GM21717 (cell line): ENCODE results near the gene HDAC4.

Source experiments
- ATAC-seq: cut with Tn5 transposase; IDR thresholded peaks from one replicate; pipeline ENCODE4 v1.9.1; 2021; ENCODE audit warnings: mild to moderate bottlenecking, moderate library complexity; ENCODE audit not compliant: unreplicated experiment

HDAC4 gene

DNA sequence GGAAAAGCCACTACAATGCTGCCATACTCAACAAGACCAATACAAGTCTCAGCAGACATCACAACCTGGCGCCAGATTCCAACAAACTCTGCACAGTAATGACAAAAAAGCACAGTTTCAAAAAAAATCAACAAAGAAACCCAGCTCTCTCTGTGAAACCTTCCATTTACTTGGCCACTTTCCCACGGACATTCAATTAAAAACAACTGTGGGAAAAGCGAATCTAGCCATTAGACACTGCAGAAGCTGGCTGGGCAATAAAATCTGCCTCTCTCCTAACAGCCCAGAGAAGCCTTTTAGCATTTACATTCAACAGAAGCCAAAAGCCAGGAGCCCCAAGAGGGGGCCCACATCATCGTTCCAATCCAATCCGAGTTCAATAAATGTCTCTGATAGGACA is 128.9 kb downstream of the HDAC4 start:
- no peak for ATAC-seq

DNA sequence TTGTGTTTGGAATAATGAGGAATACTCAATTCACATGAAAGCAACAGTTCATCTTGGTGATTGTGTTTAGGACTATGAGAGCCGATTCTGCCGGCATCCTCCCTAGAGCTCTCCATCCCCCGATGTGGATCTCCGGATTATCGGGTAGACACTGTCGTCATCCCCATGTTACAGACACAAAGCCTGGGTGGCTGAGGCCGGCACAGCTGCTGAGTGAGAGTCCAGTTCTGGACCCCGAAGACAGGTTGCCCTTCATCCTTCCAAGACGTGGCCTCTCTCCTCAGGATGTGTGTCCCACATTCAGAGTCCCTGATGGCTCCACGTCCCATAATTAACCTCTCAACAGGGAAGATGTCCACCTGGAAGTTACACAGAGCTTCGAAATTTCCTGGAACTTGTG is 129.3 kb downstream of the HDAC4 start:
- no peak for ATAC-seq

DNA sequence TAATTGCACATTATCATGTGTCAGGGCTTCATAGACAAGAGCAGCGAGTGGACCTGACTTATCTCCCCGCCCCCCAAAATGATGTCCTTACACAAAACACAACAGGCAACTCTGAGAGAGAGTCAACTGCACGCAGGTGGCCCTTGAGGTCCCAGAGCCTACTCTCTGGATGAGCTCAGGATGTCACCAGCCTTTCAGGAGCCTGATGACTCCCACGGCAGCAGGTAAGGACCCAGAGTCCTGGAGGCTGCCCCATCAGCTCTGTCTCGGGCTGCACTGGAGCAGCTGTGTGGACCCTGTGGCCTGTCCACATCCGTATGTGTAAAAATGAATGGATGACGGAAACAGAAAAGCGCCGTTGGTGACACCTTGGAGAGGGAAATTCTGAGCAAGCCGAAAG is 130.9 kb downstream of the HDAC4 start:
- no peak for ATAC-seq

DNA sequence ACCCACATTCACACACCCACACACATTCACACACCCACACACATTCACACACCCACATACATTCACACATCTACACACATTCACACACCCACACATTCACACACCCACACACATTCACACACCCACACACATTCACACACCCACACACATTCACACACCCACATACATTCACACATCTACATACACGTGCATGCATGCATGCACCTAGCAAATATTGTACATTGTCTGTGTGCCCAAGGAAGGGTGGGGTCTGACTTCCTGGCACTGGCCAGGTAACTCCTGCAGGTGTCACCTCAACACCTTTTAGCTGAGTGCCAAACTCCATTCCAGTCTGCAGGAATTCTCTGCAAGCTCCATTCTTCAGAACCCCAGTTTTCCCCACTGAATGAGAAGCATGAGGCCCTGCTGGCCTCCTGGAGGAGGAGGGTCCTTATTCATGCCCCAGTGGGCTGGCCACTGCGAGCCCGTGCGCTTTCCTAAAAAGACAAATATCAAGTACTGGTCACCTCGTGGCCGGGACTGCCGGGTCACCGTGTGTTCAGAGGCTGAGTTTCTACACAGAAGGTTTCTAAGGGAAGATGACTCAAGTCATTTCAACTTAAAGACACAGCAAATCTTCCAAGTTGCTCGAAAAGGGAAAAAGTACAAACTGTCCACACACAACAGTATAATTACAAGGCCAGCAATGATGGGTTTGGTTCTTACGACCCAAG is 131.5 kb downstream of the HDAC4 start:
- ATAC-seq = no peak

DNA sequence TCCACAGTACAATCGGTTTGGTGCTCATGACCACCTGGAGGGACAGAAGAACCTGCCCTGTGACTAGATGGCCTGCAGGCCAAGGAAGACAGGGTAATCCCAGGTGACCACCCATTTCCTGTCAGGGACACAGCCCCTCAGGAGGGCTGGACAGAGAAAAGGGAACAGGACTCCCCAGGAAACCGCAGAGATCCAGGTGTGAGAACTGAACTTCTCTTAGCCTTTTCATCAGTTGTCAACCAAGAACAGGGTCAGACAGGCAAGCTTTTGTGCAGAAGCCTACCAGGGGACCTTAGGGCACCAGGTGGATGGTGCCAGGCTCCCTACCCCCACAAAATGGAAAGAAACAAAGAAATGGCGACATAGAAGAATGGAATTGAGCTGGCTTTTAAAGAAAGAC is 132.3 kb downstream of the HDAC4 start:
- ATAC-seq = no peak

DNA sequence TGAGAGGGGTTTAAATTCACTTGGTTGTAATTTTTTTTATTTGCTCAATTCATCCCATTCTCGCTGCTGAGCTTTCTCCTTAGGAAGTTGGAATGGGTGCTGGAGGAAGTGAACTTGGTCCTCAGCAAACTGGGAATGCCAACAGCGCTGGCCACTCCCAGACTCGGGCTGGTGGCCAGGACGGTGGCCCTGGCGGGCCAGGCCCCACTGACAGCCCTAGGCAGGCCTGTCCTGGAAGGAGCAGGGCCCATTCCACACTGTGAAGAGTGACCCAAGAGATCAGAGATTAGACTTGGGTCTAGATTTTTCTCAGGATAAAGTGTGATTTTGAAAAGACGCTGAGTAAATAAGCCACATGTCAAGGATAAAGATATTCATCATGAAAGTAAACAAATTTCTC is 132.7 kb downstream of the HDAC4 start:
- no peak for ATAC-seq

DNA sequence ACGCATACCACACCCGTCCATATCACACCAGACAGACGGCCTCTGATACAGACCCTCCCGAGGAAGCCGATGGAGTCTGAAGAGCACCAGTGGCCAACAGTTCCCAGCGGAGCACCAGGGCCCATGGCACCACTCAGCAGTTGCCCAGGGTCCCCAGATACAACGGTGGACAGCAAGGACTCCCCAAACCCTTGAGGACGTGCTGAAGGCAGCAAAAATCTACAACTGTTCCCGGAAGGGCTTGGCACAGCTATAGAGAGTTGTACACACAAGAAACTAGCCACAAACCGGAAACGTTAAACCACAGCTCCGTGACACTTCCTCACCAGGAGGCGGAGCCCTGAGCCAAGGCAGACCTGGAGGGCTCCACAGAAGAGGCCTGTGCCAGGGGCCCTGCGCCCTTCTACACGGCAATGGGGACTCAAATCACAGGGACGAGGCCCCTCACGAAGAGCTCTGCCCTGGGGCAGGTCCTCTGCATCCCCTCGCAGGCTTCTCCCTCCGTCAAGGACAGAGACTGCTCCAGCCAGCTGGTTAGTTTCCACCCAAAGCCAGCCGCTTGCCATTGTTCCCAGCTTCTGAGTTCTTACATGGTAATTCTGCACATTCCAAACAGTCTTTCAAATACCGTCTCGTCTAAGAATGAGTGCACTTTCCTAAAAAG is 133.4 kb downstream of the HDAC4 start:
- ATAC-seq = peak; percentile 88

DNA sequence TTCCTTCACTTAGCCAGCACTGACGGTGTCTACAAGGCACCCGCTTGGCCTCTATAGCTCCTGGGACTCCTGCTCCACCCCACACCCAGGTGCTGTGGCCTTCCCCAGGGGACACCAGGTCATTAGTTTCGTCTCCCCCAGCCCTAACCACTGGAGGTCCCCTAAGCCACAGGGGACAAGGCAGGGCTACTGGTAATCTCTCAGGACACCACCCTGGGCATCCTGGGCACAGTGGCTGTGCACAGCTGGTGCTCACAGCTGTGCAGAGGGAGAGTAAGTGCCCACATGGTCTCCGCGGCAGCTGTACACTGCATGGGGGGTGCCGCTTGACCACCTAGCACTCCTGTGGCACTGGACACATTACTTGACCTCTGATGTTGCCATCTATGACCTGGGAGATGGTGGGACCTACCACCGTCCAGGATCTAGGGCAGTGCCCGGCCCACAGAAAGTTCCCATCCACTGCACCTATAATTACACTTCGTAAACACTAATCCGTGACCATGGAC is 134.0 kb downstream of the HDAC4 start:
- peak; percentile 12 for ATAC-seq

DNA sequence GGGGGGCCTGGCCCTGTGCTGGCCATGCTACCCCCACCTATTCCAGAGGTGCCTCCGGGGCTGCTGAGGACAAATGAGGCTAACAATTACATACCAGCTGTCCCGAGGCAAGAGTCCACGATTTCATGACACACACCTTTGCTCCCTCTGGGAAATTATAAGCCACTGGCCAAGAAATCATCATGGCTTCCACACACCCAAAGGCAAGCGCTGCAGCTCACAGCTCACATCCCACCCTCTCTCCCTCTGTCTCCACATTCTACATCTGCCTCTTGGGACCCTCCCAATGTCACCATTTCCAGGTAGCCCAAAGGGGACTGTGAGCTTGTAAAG is 134.4 kb downstream of the HDAC4 start:
- no peak for ATAC-seq

DNA sequence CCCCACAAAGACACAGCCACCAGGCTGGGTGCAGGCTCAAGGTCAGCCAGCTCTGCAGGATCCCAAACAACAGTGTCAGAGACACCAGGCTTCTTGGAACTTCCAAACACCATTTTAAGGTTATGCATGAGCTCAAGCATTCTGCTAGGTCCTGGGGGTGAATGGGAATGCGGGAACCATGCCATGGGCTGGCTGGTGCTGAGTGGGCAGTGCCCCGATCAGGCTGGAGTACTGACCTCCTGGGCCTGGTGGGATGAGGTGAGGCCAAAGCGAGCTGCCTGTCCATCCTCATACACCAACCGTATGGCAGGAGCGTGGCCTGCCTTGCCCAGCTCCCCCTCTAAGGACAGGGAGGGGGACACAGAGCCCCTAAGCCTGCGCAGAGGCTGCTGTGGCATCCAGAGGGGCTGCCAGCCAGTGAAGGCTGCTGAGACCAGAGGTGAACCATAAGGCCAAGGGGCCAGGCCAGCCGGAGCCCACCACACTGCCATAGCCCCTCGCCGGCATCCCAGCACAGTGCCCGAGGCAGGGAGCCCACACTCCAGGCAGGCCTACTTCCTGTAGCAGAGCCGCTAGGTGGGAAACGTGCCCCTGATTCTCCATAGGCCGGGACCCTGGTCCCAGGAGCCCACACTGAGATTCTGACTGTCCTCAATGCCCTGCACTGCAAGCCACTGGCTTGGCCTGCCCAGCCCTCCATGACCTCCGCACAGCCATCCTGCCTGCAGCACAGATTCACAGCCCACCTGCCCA is 135.0 kb downstream of the HDAC4 start:
- ATAC-seq = no peak

DNA sequence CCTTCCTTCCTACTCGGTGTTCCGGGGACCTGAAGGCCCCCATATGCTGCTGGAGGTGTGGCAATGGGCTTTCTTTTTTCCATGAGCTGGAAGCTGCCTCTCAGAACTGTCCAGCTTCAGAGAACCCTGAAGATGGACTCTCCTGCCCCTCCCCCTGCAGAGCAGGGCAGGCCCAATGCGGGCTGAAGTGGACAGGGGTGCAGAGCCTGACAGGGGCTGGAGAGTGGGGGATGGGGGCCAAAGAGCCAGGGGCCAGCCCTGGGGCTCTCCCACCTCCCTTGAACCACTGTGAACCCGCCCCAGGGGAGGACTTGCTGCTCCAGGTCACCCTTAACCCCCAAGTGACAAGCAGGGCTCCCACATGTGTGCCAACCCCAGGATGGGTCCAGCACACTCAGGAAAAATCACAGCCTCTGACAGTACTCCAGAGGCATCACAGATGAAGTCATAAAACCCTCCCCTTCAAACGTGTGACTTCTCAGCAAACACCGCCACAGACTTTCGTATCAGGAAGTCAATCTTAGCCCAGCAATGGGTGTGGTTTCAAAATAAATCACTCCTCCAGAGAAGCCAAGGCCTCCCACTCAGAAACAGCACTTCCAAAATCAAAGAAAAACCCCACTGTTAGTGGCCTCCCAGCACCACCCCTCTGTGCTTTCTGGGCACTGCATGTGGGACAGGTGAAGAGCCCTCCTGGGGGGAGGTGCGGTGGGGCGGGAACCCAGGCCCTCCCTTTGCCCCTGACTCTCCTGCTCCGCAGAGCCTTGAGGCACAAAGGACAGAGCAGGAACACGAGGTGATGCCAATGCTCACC is 135.8 kb downstream of the HDAC4 start:
- peak; percentile 46 for ATAC-seq

DNA sequence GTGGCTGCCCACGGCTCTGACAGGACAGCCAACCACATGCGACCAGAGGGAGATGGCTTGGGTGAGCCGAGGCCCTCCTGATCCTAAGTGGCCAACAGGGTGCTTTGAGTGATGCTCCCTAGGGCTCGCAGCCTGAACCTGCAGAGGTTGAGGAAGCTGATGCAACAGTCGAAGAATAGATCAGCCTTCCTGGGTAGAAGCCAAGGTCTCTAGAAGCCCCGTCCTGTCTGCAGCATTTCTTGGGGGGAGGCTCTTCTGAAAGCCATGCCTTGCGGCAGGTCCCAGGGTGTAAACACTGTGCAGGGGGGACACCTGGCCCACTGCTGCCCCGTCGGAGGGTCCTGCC is 136.4 kb downstream of the HDAC4 start:
- ATAC-seq = no peak

DNA sequence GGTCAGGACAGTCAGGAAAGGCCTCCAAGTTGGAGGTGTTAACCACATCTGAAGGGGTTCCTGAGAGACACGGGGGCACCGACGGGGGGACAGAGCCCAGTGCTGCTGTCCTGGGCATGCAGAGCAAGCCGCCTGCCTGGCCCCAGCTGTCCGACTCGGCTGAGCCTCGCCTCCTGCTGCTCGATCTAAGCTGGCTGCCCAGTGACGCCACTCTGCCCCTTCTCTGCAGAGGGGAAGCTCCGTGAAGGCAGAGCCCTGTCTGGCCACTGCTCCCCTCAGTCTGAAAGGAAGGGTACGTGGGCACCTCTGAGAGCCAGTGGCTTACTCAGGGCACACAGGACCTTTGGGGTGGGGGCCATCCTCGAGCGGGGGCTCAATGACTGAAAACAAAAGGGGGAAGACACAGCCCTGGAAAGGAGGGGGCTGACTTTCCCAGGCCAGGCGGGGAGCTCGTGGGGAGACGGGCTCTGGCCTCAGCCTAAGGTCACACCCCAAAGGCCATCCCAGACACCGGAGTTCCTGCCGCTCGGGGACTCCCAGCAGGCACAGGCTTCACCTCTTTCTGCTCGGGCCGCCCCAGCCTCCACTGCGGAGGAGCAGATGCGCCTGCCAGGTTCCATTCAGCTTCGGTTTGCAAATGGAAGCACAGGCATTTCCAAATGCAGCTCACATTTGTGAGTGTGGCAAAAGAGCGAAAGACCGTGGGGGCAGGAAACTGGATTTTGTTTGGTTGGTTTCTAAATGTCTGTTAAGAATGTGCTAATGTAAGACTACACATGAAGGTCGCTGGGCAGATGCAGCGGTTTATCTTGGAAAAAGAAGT is 136.9 kb downstream of the HDAC4 start:
- no peak for ATAC-seq

DNA sequence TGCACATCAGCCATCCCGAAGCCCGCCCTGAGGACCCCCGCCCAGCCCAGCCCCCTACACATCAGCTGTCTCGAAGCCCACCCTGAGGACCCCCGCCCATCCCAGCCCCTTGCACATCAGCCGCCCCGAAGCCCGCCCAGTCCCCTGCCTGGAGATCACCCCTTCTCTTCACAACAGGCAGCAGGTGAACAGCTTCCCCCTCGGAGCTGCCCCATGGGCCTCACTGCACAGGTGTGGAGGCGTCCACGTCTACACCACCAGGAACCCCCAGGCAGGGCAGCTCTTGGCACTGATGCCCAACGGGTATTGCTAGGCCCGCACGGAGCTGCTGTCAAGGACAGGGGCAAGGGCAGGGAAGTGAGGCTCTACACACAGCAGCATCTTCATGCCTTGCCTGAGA is 137.6 kb downstream of the HDAC4 start:
- ATAC-seq = no peak

DNA sequence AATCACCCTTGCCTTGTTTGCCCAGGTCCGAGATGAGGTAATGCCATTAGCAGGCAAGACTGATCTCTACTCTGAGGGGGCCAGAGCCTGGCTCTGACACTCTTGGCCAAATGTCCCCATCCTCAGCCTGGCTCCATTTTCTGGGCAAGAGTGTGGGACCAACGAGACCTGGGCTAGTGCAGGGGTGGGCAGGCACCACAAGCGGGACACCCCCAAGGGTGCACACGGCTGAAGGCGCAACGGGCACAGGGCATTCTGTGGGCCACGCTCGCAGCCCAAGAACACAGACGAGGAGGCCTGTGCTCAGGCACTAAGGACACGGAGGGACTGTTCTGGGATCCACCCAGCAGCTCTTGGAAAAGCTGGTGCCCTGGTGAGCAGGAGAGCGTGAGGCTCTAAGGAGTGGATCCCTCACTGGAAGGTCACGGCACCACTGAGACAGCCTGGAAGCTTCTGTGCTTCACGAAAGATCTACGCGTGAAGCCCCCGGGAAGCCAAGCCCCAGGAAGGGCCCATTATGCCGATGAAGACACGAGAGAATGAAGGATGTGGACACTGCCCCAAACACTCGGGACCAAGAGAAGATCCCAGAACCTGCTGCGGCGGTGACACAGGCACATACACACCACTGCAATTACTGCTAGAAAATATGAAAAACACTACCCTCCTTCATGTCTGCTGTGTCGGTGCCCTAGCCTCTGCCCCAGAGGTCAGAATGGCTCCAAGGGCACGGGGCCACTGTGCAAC is 138.2 kb downstream of the HDAC4 start:
- no peak for ATAC-seq

DNA sequence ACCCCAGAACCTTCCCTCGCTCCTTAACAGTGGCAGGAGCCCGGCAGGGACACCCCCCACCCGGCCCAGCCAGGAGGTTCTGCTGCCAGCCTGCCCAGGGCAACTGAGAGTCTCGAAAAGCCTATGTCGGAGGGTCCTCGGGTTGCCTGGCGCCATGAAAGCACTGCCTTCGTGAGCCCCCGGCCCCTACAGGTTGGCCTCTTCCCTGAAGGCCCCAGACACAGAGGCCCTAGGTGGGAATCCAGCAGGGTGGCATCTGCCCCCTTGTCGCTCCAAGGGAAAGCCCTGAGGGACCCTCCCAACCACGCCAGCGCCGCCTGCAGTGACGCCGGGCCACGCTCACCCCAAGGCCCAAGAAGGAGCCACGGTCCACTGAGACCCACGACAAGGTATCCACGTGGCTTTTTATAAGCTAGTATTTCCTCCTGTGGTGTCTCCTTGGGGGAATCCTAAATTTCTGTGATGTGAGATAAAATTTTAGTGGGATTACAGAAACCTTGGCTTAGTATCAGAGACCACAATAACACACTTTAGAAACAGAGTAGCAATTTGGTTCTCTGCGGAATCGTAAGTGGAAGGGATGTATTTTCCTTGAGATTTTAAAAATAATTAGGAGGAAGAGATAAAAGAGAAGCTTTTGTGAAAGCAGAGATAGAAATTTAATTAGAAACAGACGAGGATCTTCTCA is 138.9 kb downstream of the HDAC4 start:
- no peak for ATAC-seq

DNA sequence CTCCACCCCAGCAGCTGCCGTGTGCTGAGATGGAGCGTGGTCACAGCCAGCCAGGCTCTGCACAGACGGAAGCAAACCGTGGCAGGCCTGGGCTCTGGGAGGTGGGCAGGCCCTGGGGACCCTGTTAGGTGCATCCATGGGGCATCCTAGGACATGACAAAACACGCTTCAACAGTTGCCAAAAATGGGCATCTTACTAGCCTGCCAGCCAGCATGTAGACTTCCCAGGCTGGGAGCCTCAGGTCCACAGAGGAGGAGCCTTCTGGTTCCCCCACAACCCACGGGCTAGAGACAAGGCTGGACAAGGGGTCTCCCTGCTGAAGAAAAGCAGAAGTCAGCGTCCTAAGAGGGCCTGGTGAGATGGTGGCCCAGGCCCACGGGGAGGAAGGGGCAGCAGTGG is 139.5 kb downstream of the HDAC4 start:
- ATAC-seq = no peak

DNA sequence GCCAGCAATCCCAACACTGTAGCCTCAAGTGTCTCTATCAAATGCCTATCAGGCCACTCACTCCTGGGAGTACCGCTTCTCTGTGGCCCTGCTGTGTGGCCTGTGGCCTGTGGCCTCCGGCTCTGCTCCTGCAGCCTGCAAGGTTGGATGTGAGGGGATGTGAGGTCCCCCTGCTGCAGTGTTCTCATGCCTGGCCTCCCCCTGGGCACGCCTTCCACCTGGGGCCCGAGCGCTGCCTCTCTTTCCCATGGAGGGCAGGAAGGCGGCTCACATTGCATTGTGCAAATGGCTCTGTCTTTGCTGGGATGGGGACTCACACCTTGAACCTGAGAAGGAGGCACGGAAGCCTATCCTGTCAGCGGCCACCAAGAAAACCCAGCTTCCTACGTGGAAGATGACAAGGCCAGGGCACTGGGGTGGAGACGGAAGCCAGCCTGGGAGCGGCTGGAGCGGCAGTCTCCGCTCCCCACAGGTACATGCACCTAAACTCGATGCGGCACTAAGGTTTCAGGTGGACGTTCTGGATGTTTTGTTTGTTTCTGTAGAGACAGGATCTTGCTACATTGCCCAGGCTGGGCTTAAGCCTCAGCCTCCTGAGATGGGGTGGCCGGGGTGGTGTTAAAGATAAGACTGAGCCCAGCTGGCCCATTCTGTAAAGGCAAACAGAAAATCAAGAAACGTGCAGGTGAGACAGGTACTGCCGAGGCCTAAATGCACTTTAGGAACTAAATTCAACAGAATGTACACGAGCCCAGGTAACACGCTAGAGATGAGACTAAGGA is 140.1 kb downstream of the HDAC4 start:
- no peak for ATAC-seq
